Stimulated activated CD4-positive, alpha-beta T cell treated with anti-CD3 and anti-CD28 coated beads, Interleukin-12 subunit alpha, Interleukin-12 subunit beta, amount 100 ng/mL, for 48 hours (primary cell): Measurements from ENCODE around the gene HABP4.
"Not testable (repeated sequence)": the region's sequence is repeated elsewhere in the genome, so short reads cannot be mapped to it uniquely, and the experiment has no call there.

Source experiments
- DNase-seq, 3 donors: peaks; one replicate each; pipeline ENCODE4 v3.0.0-alpha.2; 2020; ENCODE audit warnings: low read depth in 2 of 3, low spot score in 1 of 3

HABP4 gene

DNA sequence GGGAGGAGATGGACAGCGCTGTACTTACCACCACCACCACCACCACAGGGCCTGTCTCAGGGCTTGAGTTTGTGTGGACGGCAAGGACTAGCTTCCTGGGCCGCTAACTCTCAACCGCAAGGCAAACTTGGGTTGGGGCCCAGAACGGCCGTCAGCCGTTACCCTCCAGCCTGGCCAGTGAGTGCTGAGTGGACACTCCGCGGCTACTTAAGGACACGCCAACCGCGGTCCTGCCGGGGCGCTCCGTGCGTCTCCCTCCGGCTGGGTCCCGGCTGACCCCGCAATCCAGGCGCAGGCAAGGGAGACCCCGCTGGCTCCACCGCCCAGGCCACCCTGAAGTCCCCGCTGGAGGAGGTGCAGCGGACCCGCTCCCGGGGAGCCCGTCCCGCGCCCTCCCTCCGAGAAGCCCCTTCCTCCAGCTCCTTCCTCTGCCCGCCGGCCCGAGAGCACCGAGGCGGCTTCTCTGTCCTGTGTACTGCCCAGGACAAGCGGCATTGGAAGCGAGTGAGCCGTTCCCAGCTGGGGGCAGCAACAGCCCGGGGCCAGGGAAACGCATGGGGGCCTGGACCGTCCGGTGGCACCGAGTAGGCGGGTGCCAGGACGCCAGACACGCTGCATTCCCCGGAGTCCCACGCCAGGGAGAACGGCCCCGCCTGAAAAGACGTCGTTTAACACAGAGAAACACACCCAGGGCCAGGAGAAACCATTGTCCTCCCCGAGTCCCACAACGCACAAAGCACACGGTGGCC lies 46.6 kb downstream of the HABP4 start:
- DNase-seq, result no peak

- DNase-seq, result no peak
These were observed 47.1 kb downstream of the HABP4 start for GRCh38 chr9:96497117-96497399.

DNA sequence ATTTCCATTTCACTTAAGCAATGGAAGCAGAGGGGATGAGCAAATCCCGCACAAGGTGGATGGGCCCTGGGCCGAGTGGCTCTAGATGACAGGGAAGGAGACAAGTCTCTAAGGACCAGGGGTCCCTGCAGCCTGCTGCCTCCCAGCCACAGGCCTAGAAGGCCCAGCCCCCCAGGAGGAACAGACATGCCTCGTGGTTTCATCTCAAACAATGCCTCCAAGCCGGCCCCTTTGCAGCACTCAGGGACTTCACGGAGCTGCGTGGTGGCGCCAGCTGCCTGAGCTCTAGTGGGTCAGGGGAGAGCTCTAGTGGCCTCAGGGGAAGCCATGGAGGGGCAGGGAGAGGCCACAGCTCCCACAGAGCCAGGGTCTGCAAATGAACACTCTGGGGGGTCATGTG lies 48.8 kb downstream of the HABP4 start:
- DNase-seq, result no peak

GRCh38 chr9:96499257-96499656 lies 49.3 kb downstream of the HABP4 start:
- DNase-seq, result no peak

DNA sequence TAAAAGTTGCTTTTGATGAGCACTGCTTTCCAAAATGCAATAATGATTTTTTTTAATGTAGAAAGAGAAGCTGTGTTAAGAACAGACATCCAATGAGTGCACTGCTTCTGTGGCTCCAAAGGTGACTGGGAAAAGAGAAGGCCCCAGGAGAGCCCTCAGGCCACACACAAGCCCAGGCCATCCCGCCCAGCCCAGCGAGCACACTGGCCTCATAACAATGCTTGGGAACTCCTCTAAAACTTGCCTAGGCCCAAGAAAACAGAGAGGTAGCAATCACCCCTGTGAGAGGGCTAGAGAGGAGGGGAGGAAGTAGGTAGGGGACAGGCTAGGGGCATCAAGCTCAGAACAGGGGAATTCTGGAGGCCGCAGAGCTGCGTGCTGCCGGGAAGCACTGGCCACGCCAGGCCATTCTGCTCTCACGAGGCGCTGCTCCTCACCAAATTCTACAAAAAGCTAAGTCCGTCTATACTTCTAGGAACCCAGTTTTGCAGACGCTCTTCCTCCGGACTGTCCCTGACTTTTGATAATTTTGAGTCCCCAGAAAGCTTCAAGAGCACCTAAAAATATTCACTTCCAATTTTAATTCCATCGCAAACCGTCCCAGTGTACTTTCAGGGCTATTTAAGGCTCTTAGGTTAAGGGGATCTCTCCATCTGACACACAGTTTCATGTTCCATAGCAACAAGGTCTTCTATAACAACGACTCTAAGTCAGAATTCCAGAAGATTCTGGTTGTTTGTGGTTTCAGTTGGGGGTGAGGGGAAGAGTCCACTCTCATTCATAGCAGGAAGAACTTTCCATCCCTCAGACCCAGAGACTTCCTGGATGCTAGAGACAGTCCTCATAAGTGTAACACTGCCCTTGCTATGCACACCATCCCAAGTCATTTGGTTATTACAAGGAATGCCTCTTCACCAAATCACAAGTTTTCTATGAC lies 51.0 kb downstream of the HABP4 start:
- no peak for DNase-seq

DNA sequence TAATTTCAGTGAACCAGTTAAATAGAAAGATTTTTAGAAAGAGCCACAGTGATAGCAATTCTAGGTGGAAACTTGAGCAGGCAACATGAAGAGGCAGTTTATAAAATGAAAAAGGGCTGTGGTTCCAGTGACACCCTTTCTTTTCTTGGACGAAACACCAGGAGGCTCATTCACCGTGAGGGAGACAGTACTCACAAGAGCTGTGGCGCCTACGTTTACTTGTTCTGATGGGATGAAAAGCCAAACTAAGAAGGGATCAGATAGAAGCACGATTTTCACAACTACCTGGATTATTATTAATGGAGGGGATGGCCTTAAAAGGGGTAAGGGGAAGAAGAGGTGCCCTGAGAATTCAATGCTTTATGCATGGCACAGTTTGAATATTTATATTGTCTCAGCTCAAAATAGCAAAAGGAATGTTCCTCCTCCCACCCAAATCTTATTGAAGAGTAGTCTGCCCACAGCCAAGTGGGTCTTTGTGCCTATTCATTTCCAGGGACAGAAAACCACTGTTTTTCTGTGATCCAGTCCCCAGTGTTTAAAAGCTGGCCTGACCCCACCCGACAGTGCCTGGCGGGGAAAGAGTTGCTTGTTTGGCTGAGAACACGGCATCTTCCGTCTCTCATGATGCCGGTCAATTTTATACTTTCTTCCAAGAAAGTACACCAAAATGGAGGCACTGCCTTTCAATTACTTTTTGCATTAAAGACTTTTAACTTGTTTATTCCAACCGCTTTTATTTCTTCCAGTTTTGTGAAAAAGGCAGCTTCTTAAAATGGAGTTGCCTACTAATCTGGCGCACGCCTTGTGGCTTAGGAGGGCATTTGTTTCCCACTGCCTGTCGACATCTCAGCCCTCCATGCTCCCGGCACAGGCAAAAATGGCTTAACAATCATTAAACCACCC lies 51.9 kb downstream of the HABP4 start:
- DNase-seq, result no peak

DNA sequence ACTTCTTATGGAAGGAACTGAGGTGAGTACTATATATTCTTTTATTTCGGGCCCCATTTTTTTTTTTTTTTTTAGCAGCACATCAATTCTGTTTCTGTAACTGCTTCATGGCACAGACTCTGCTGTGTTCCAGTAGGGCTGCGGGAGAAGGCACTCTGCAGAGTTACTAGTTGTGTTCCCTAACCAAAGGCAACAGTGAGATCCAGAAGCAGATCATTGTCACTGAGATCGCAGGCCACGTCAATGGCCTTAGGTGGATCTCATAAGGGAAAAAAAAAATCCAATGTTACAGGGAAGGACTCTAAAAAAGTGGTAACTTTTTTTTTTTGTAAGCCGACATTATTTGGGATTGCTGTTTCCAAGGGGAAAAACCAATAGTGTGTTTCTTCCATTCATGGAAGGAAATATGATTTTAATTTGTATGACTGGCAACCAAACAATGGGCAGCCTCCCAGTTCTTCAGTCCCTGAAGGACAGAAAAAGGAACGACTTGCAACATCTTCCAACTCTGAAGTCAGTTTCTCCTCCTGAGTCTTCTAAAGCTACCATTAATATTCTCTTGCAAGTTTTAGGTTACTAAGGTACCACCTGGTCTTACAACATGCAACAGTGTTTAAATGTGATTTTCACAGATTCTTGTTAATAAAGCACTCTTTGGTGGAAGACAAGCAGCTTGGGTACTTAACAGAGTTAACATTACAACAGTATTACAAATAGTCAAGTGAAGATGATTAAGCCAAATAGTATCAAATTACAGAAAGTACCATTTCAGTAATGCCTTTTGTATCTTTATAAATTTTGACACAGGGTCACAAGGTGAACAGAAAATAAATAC lies 52.8 kb downstream of the HABP4 start:
- DNase-seq, result no peak

DNA sequence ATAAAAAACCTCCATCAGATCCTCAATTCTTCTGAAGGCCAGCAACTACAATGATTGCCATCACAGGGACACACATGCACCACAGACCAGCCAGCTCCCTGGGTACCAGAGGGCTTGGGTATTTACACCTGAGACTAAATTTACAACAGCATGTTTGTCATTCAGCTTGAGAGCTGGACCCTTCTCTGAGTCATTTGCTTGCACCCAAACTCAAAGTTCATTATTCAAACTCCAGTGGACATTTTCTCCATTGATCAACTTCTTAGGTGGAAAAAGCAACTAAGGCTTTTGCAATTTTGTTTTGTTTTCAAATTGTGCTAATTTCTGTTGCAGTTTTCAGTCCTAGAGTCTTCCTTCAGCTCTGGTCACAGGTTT lies 53.4 kb downstream of the HABP4 start:
- not testable (repeated sequence) for DNase-seq

GRCh38 chr9:96503918-96504317 lies 53.9 kb downstream of the HABP4 start:
- DNase-seq, result no peak

- DNase-seq, result no peak
These were observed 55.5 kb downstream of the HABP4 start for GRCh38 chr9:96505316-96505991.

GRCh38 chr9:96508227-96508940 lies 58.4 kb downstream of the HABP4 start:
- no peak for DNase-seq

- DNase-seq, result no peak
These were observed 59.1 kb downstream of the HABP4 start for GRCh38 chr9:96509026-96509425.

DNA sequence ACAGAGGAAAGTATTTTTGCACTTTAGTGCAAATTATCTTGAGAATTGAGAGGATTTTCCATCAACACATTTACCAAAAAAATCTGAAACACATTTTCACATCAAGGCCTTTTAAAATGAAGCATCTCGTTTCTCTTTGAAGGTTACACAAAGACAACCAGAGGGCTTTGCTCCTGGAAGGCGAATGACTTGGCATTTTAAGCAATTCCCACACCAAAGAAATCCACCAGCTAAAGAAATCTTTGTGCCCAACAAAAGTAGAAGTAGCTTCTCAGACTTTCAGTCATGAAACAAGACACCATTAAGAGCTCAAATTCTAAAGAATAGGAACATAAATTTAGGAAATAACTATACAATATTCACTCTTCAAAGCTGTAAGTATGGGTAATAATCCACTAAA lies 59.9 kb downstream of the HABP4 start:
- DNase-seq, result no peak

- DNase-seq, result no peak
These were observed 60.3 kb downstream of the HABP4 start for GRCh38 chr9:96510258-96510657.

GRCh38 chr9:96512240-96512639 lies 62.3 kb downstream of the HABP4 start:
- no peak for DNase-seq

DNA sequence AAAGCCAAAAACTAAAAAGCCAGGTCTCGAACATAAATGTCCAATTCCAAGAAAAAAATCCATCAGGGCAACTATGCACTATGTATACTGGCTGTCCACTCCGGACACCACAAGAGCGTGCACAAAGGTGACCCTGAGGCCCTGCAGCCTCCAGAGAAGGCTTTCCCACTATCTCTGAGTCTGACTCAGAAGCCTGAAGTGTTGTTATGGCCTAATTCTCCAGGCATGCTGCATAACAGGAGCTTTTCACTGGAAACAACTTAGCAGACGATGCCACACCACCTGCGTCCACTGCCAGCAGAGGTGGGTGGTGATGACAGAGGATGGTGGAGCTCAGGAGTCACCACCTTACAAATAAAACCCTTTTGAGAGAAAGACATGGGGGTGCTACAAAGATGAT lies 63.7 kb downstream of the HABP4 start:
- no peak for DNase-seq

- DNase-seq, result no peak
These were observed 64.3 kb downstream of the HABP4 start for GRCh38 chr9:96514108-96514799.

- DNase-seq, result no peak
These were observed 64.8 kb downstream of the HABP4 start for GRCh38 chr9:96514800-96515158.
